Smooth muscle cell (in vitro differentiated cells): ENCODE results near the gene SEPTIN12. TPM values are rescaled to one million over a fixed set of nuclear protein-coding genes. Genes with fewer than 3 reads are reported as not detected.

Source experiments
- DNase-seq: peaks from one replicate; lab custom pipeline; 2025; ENCODE audit not compliant: unreplicated experiment; lab: John Stamatoyannopoulos, UW
- H2AFZ ChIP-seq: fragments of 200-600 bp; sonication (generic); 2 replicates; pipeline ENCODE4 v1.6.0; 2016; ENCODE audit warnings: antibody characterized with exemption, low read depth, mild to moderate bottlenecking
- H3F3A ChIP-seq: fragments of 200-600 bp; sonication (generic); 2 replicates; pipeline ENCODE4 v1.6.0; 2017; ENCODE audit warnings: antibody characterized with exemption, low read depth
- H3K27ac ChIP-seq: fragments of 200-600 bp; sonication (generic); 2 replicates; pipeline ENCODE4 v1.5.1; 2016; ENCODE audit warnings: low read depth, mild to moderate bottlenecking
- H3K27me3 ChIP-seq: fragments of 200-600 bp; sonication (generic); 2 replicates; pipeline ENCODE4 v1.6.1; 2016; ENCODE audit warnings: low read depth, mild to moderate bottlenecking
- H3K36me3 ChIP-seq: fragments of 200-600 bp; sonication (generic); 2 replicates; pipeline ENCODE4 v1.5.1; 2016; ENCODE audit warnings: low read depth
- H3K4me1 ChIP-seq: fragments of 200-600 bp; sonication (generic); 2 replicates; pipeline ENCODE4 v1.5.1; 2016; ENCODE audit warnings: low read depth
- H3K4me2 ChIP-seq: fragments of 200-600 bp; sonication (generic); 2 replicates; pipeline ENCODE4 v1.6.0; 2016; ENCODE audit warnings: mild to moderate bottlenecking
- H3K4me3 ChIP-seq: fragments of 200-600 bp; sonication (generic); 2 replicates; pipeline ENCODE4 v1.5.1; 2016; ENCODE audit warnings: mild to moderate bottlenecking
- H3K79me2 ChIP-seq: fragments of 200-600 bp; sonication (generic); 2 replicates; pipeline ENCODE4 v1.6.0; 2016; ENCODE audit warnings: low read depth, mild to moderate bottlenecking
- H3K9ac ChIP-seq: fragments of 200-600 bp; sonication (generic); 2 replicates; pipeline ENCODE4 v1.6.0; 2016; ENCODE audit warnings: low read depth
- H3K9me3 ChIP-seq: fragments of 200-600 bp; sonication (generic); replicated peaks from 2 replicates; pipeline ENCODE4 v1.5.1; 2016; ENCODE audit warnings: low read depth
- H4K20me1 ChIP-seq: fragments of 200-600 bp; sonication (generic); 2 replicates; pipeline ENCODE4 v1.6.0; 2016; ENCODE audit warnings: low read depth
- WGBS: methylation state at CpG from one replicate; pipeline ENCODE4 v1.1.7; 2016; ENCODE audit warnings: low lambda C conversion rate; 5-methylcytosine and 5-hydroxymethylcytosine counted together
- polyA plus RNA-seq: library from polyadenylated mRNA; unstranded; fragments of >200 nt; fragmentation: Nextera tagmentation; extraction: Ambion mirVana; gene quantifications from 2 replicates; pipeline ENCODE4 v1.2.1, GENCODE V29; 2016
- small RNA-seq: library from RNA; depleted of rRNA; stranded (forward); fragments of <200 nt; gene quantifications from one replicate; pipeline ENCODE3, GENCODE V24; 2014
- total RNA-seq: library from RNA; depleted of rRNA; stranded (reverse); fragments of >200 nt; gene quantifications from 2 replicates; pipeline ENCODE4 v1.2.3, GENCODE V29; 2014
- TF ChIP-seq, protein P1 (sequence below): fragments of 200-600 bp; sonication (generic); IDR thresholded peaks from 2 replicates; pipeline ENCODE4 v1.5.1; 2017; ENCODE audit warnings: borderline replicate concordance, mild to moderate bottlenecking, antibody characterized with exemption; ENCODE audit not compliant: insufficient read depth, poor library complexity, severe bottlenecking

The SEPTIN12 gene
- total and polyA plus RNA-seq, 2 experiments from 2014 or later, result not detected

DNA sequence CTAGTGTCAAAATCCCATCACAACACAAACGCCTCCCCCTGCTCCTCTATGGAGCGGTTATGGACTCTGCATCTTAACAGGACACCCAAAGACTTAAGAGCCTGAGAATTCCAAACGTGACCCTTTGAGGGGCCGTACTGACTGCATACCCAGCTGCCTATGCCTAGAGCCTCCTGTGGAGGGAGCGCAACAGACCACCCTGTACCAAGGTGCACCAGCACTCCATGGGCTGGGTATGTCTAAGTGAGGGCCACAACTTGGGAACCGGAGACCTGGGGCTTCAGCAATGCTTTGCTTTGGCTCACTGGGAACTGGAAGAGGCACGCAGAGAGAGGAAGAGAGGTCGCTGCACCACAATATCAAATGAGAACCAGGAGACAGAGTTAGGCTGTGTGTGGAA is 59.5 kb downstream of the SEPTIN12 start:
- Histone ChIP-seq H2AFZ (no peak overlapping the region), H3K9me3 (no peaks in the 10 kb centered on the region), H3K27ac (no peak overlapping the region), H3K9ac (no peak overlapping the region), H3K4me3 (no peak overlapping the region), H4K20me1 (no peaks in the 10 kb centered on the region), H3K36me3 (no peaks in the 10 kb centered on the region), H3K27me3 (no peaks in the 10 kb centered on the region), H3K4me1 (peaks cover 6% of the 10 kb centered on the region), H3K79me2 (peaks cover 5% of the 10 kb centered on the region), H3F3A (no peaks in the 10 kb centered on the region), H3K4me2 (no peak overlapping the region)
- TF ChIP-seq, protein P1, sequence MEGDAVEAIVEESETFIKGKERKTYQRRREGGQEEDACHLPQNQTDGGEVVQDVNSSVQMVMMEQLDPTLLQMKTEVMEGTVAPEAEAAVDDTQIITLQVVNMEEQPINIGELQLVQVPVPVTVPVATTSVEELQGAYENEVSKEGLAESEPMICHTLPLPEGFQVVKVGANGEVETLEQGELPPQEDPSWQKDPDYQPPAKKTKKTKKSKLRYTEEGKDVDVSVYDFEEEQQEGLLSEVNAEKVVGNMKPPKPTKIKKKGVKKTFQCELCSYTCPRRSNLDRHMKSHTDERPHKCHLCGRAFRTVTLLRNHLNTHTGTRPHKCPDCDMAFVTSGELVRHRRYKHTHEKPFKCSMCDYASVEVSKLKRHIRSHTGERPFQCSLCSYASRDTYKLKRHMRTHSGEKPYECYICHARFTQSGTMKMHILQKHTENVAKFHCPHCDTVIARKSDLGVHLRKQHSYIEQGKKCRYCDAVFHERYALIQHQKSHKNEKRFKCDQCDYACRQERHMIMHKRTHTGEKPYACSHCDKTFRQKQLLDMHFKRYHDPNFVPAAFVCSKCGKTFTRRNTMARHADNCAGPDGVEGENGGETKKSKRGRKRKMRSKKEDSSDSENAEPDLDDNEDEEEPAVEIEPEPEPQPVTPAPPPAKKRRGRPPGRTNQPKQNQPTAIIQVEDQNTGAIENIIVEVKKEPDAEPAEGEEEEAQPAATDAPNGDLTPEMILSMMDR, result no peak
- WGBS, result 97% methylated on average over 8 of the region's 8 CpGs
- no peak for DNase-seq

Small RNA genes lying within 50 kb of the gene (small RNA-seq; reads per million reads assigned to genes)
- not detected for gene RF00017

Other genes with a start within 250 kb of the SEPTIN12 start
- gene CDIP1, start 249.6 kb downstream of the SEPTIN12 start, total RNA-seq, result 17.7 and 19.7 TPM in 2 replicates
- 36.9 and 40.9 TPM in 2 replicates for gene CDIP1, start 249.6 kb downstream of the SEPTIN12 start, polyA plus RNA-seq
- 0.09 TPM in 1 of 2 replicates, not detected in the other for gene C16orf96, start 232.0 kb downstream of the SEPTIN12 start, total RNA-seq
- gene C16orf96, start 232.0 kb downstream of the SEPTIN12 start, polyA plus RNA-seq, result 0.32 TPM in 1 of 2 replicates, not detected in the other
- 3.6 and 6.4 TPM in 2 replicates for gene UBALD1, start 173.5 kb downstream of the SEPTIN12 start, total RNA-seq
- 13.6 and 16.2 TPM in 2 replicates for gene UBALD1, start 173.5 kb downstream of the SEPTIN12 start, polyA plus RNA-seq
- 16.4 and 22.0 TPM in 2 replicates for gene MGRN1, start 163.5 kb downstream of the SEPTIN12 start, total RNA-seq
- gene MGRN1, start 163.5 kb downstream of the SEPTIN12 start, polyA plus RNA-seq, result 23.2 and 25.4 TPM in 2 replicates
- 15.4 and 17.6 TPM in 2 replicates for gene NUDT16L1, start 94.8 kb downstream of the SEPTIN12 start, total RNA-seq
- gene NUDT16L1, start 94.8 kb downstream of the SEPTIN12 start, polyA plus RNA-seq, result 47.6 and 48.3 TPM in 2 replicates
- 6.3 and 15.6 TPM in 2 replicates for gene ANKS3, start 54.1 kb downstream of the SEPTIN12 start, total RNA-seq
- gene ANKS3, start 54.1 kb downstream of the SEPTIN12 start, polyA plus RNA-seq, result 15.3 and 22.5 TPM in 2 replicates
- gene DNAAF8, start 53.8 kb downstream of the SEPTIN12 start, total RNA-seq, result 0.22 TPM in 1 of 2 replicates, not detected in the other
- gene DNAAF8, start 53.8 kb downstream of the SEPTIN12 start, polyA plus RNA-seq, result 1.1 and 2.9 TPM in 2 replicates
- gene ZNF500, start 21.2 kb downstream of the SEPTIN12 start, total RNA-seq, result 4.1 and 5.3 TPM in 2 replicates
- 7.1 and 10.1 TPM in 2 replicates for gene ZNF500, start 21.2 kb downstream of the SEPTIN12 start, polyA plus RNA-seq
- gene SMIM22, start 7.0 kb upstream of the SEPTIN12 start, total RNA-seq, result not detected in 2 replicates
- gene SMIM22, start 7.0 kb upstream of the SEPTIN12 start, polyA plus RNA-seq, result 0.29 TPM in 1 of 2 replicates, not detected in the other
- 21.6 and 32.1 TPM in 2 replicates for gene ROGDI, start 14.3 kb upstream of the SEPTIN12 start, total RNA-seq
- 45.6 and 48.7 TPM in 2 replicates for gene ROGDI, start 14.3 kb upstream of the SEPTIN12 start, polyA plus RNA-seq
- gene GLYR1, start 58.9 kb upstream of the SEPTIN12 start, total RNA-seq, result 26.4 and 27.8 TPM in 2 replicates
- 28.9 and 35.1 TPM in 2 replicates for gene GLYR1, start 58.9 kb upstream of the SEPTIN12 start, polyA plus RNA-seq
- gene UBN1, start 59.1 kb upstream of the SEPTIN12 start, total RNA-seq, result 18.8 and 29.7 TPM in 2 replicates
- 16.2 and 23.4 TPM in 2 replicates for gene UBN1, start 59.1 kb upstream of the SEPTIN12 start, polyA plus RNA-seq
- 4.8 and 7.7 TPM in 2 replicates for gene PPL, start 148.8 kb upstream of the SEPTIN12 start, total RNA-seq
- gene PPL, start 148.8 kb upstream of the SEPTIN12 start, polyA plus RNA-seq, result 3.0 and 10.7 TPM in 2 replicates
- gene SEC14L5, start 170.0 kb upstream of the SEPTIN12 start, total RNA-seq, result not detected in 2 replicates
- gene SEC14L5, start 170.0 kb upstream of the SEPTIN12 start, polyA plus RNA-seq, result not detected in 2 replicates
- gene NAGPA, start 245.6 kb upstream of the SEPTIN12 start, total RNA-seq, result 3.8 and 4.2 TPM in 2 replicates
- 5.4 and 10.0 TPM in 2 replicates for gene NAGPA, start 245.6 kb upstream of the SEPTIN12 start, polyA plus RNA-seq